Naive thymus-derived CD4-positive, alpha-beta T cell (primary cell): ENCODE data around the gene LRRTM2. TPM values are rescaled to one million over a fixed set of nuclear protein-coding genes. Genes with fewer than 3 reads are reported as not detected.
A peak's percentile ranks its signal among the peaks of the same experiment; 100 is the strongest.

Experiments
- ATAC-seq: fragments of 150-1000 bp; cut with Tn5 transposase; 2 replicates; pipeline ENCODE4 v1.10.0; 2021; ENCODE audit warnings: mild to moderate bottlenecking, moderate library complexity
- CTCF ChIA-PET: fragments of 350-600 bp; sonication (Branson Sonifier 250); formaldehyde crosslinking; loops from one replicate; lab custom pipeline; 2021; ENCODE audit warnings: antibody characterized with exemption; lab: Charles Lee
- POLR2A ChIA-PET: fragments of 350-600 bp; sonication (Branson Sonifier 250); formaldehyde crosslinking; loops from one replicate; lab custom pipeline; 2021; ENCODE audit warnings: antibody characterized with exemption, inconsistent platforms; lab: Charles Lee
- DNase-seq, 9 donors: peaks; one replicate each; pipeline versions ENCODE4 v3.0.0 to v3.0.0-alpha.2; 2020 to 2022; ENCODE audit warnings: mixed read lengths in 1 of 9
- H3K27ac ChIP-seq: one replicate; pipeline ENCODE4 v1.7.0; 2013; ENCODE audit warnings: mild to moderate bottlenecking, low read depth, low read length, moderate library complexity
- H3K27me3 ChIP-seq, 2 donors: one replicate each; pipeline ENCODE4 v1.7.0; 2013; ENCODE audit warnings: low read length in 2 of 2, mild to moderate bottlenecking in 2 of 2, moderate library complexity in 2 of 2; ENCODE audit not compliant: control insufficient read depth in 2 of 2, insufficient read depth in 2 of 2
- H3K36me3 ChIP-seq, 3 experiments: 1 replicate in 2 of 3; 2 replicates in 1 of 3; pipeline ENCODE4 v1.7.0; 2013; ENCODE audit warnings: low read length in 3 of 3, mild to moderate bottlenecking in 3 of 3, moderate library complexity in 1 of 3; ENCODE audit not compliant: insufficient read depth in 3 of 3, control insufficient read depth in 2 of 3
- H3K4me1 ChIP-seq, 2 donors: one replicate each; pipeline ENCODE4 v1.7.0; 2013; ENCODE audit warnings: low read length in 2 of 2, mild to moderate bottlenecking in 2 of 2, moderate library complexity in 1 of 2; ENCODE audit not compliant: control insufficient read depth in 2 of 2, insufficient read depth in 2 of 2
- H3K4me3 ChIP-seq: 2 replicates; pipeline ENCODE4 v1.7.0; 2013; ENCODE audit warnings: mild to moderate bottlenecking, low read length
- H3K9me3 ChIP-seq, 3 experiments: 1 replicate in 2 of 3; 2 replicates in 1 of 3; pipeline ENCODE4 v1.7.0; 2013; ENCODE audit warnings: low read length in 3 of 3; ENCODE audit not compliant: control insufficient read depth in 2 of 3
- H3K27ac Mint-ChIP-seq, 9 donors: one replicate each; pipeline ENCODE4 v1.8.0; 2020 to 2022; ENCODE audit warnings: mixed read lengths in 9 of 9, mild to moderate bottlenecking in 8 of 9, moderate library complexity in 5 of 9, inconsistent platforms in 2 of 9
- H3K27me3 Mint-ChIP-seq, 5 donors: one replicate each; pipeline ENCODE4 v1.8.0; 2021 to 2022; ENCODE audit warnings: mixed read lengths in 5 of 5, mild to moderate bottlenecking in 1 of 5
- H3K36me3 Mint-ChIP-seq, 5 donors: one replicate each; pipeline ENCODE4 v1.8.0; 2020 to 2022; ENCODE audit warnings: mixed read lengths in 5 of 5, mild to moderate bottlenecking in 3 of 5, inconsistent platforms in 1 of 5
- H3K4me1 Mint-ChIP-seq, 7 donors: one replicate each; pipeline ENCODE4 v1.8.0; 2020 to 2022; ENCODE audit warnings: mixed read lengths in 7 of 7, mild to moderate bottlenecking in 3 of 7, inconsistent platforms in 1 of 7
- H3K4me3 Mint-ChIP-seq, 10 donors: one replicate each; pipeline ENCODE4 v1.8.0; 2020 to 2022; ENCODE audit warnings: mild to moderate bottlenecking in 10 of 10, mixed read lengths in 10 of 10, moderate library complexity in 6 of 10, inconsistent platforms in 2 of 10
- H3K9me3 Mint-ChIP-seq, 11 donors: one replicate each; pipeline ENCODE4 v1.8.0; 2020 to 2022; ENCODE audit warnings: mixed read lengths in 11 of 11, mild to moderate bottlenecking in 4 of 11, inconsistent platforms in 1 of 11, moderate library complexity in 1 of 11
- intact Hi-C, 2 donors: fragments of 100-400 bp; cut with micrococcal nuclease; formaldehyde crosslinking; loops; one replicate each; pipeline ENCODE4 v1.15.1; 2023
- polyA plus RNA-seq, 2 donors: library from polyadenylated mRNA; unstranded; fragments of 300-500 nt; fragmentation: Illumina TruSeq; gene quantifications; one replicate each; pipeline ENCODE4 v1.2.3, GENCODE V29; 2021
- total RNA-seq, 6 experiments: library from RNA in 5 of 6; stranded (reverse) in 5 of 6; gene quantifications; 1 replicate in 5 of 6; 2 replicates in 1 of 6; pipeline ENCODE4 v1.2.3 and lab custom pipeline; 2021 to 2026

Gene LRRTM2
- total and polyA plus RNA-seq, 7 experiments from 2014 or later, result 0.07 to 0.22 (median 0.11) TPM; not detected in 4

DNA sequence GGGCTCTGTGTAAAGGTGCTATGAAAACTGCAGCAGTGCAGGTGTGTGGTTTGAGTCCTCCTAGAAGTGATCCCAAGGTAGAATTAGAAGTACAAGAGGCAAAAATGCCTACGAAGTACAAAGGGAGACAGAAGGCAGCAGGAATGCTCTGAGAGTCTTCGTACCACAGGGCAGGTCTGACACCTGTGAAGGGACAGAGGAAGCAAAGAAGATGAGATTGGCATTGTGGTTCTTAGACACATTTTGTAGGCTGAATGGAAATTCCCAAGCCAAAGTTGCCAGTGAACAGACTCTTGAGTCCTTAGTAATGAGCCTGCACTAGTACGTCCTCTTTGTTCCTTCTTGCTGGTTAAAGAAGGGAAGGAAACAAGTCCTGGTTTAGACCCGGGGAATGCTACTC, 1.7 kb upstream of the LRRTM2 start:
- intact Hi-C loops, result no loop called here
- CTCF ChIA-PET, result no interaction called here

GRCh38 chr5:138875946-138876345, 811 bp upstream of the LRRTM2 start:
- Histone ChIP-seq H3K4me3 (no peak overlapping the region), H3K36me3 (no peaks in the 10 kb centered on the region), H3K4me1 (peaks cover 0 to 12% of the 10 kb centered on the region in 2 donors), H3K27ac (no peak overlapping the region), H3K27me3 (no peaks in the 10 kb centered on the region), H3K9me3 (no peaks in the 10 kb centered on the region)
- DNase-seq, result no peak
- Mint-ChIP-seq H3K36me3 (peaks cover 0 to 11% (median 0%) of the 10 kb centered on the region in 5 donors), H3K4me3 (no peak overlapping the region), H3K27me3 (peaks cover 22 to 42% (median 38%) of the 10 kb centered on the region in 5 donors), H3K27ac (no peak overlapping the region), H3K9me3 (peaks cover 0 to 4% (median 0%) of the 10 kb centered on the region in 11 donors), H3K4me1 (peaks cover 5 to 17% (median 12%) of the 10 kb centered on the region in 7 donors)
- ChIA-PET POLR2A (no interaction called here), CTCF (no interaction called here)
- intact Hi-C loops, result no loop called here
- no peak for ATAC-seq

More for the DNA sequence above, 1.7 kb upstream of the LRRTM2 start:
- no peaks in the 10 kb centered on the region for H3K36me3 ChIP-seq
- no peak overlapping the region for H3K27ac Mint-ChIP-seq
- ATAC-seq (no peak), DNase-seq (no peak)
- H3K4me3 ChIP-seq, result no peak overlapping the region
- H3K4me1 ChIP-seq, result peaks cover 0 to 7% of the 10 kb centered on the region in 2 donors
- no peaks in the 10 kb centered on the region for H3K9me3 ChIP-seq
- POLR2A ChIA-PET, result no interaction called here
- H3K27me3 ChIP-seq, result no peaks in the 10 kb centered on the region
- peaks cover under 1 to 12% (median 7%) of the 10 kb centered on the region in 7 donors for H3K4me1 Mint-ChIP-seq
- peaks cover 16 to 38% (median 35%) of the 10 kb centered on the region in 5 donors for H3K27me3 Mint-ChIP-seq
- peaks cover 0 to 4% (median 0%) of the 10 kb centered on the region in 11 donors for H3K9me3 Mint-ChIP-seq
- peaks cover 0 to 11% (median 0%) of the 10 kb centered on the region in 5 donors for H3K36me3 Mint-ChIP-seq
- H3K27ac ChIP-seq, result no peak overlapping the region
- no peak overlapping the region for H3K4me3 Mint-ChIP-seq

GRCh38 chr5:138875552-138875875, 379 bp upstream of the LRRTM2 start:
- Mint-ChIP-seq H3K27ac (no peak overlapping the region), H3K4me3 (no peak overlapping the region), H3K4me1 (peaks cover 6 to 17% (median 12%) of the 10 kb centered on the region in 7 donors), H3K36me3 (peaks cover 0 to 11% (median 0%) of the 10 kb centered on the region in 5 donors), H3K27me3 (peaks cover 25 to 42% (median 36%) of the 10 kb centered on the region in 5 donors), H3K9me3 (peaks cover 0 to 4% (median 0%) of the 10 kb centered on the region in 11 donors)
- Histone ChIP-seq H3K27me3 (no peaks in the 10 kb centered on the region), H3K4me3 (no peak overlapping the region), H3K9me3 (no peaks in the 10 kb centered on the region), H3K4me1 (peaks cover 0 to 12% of the 10 kb centered on the region in 2 donors), H3K27ac (no peak overlapping the region), H3K36me3 (no peaks in the 10 kb centered on the region)
- ChIA-PET CTCF (no interaction called here), POLR2A (interaction anchor here (0.6 kb wide), 1 partner anchor 574 kb away, joined by 11 read pairs; no protein-coding TSS in a partner anchor)
- no peak for ATAC-seq
- intact Hi-C loops, result no loop called here
- no peak for DNase-seq

- ChIA-PET POLR2A (no interaction called here), CTCF (no interaction called here)
- Histone ChIP-seq H3K27ac (no peak overlapping the region), H3K4me1 (peaks cover 0 to 12% of the 10 kb centered on the region in 2 donors), H3K9me3 (no peaks in the 10 kb centered on the region), H3K36me3 (no peaks in the 10 kb centered on the region), H3K27me3 (no peaks in the 10 kb centered on the region), H3K4me3 (no peak overlapping the region)
- no peak for ATAC-seq
- no peak overlapping the region for H3K4me3 Mint-ChIP-seq
- H3K27me3 Mint-ChIP-seq, result peaks cover 28 to 48% (median 43%) of the 10 kb centered on the region in 5 donors
- DNase-seq, result no peak
- H3K27ac Mint-ChIP-seq, result peak overlapping the region in 1 of 9 donors; percentile 21
- intact Hi-C loops, result no loop called here
- H3K9me3 Mint-ChIP-seq, result peaks cover 0 to 4% (median 0%) of the 10 kb centered on the region in 11 donors
- peaks cover 6 to 17% (median 12%) of the 10 kb centered on the region in 7 donors for H3K4me1 Mint-ChIP-seq
- peaks cover 0 to 7% (median 0%) of the 10 kb centered on the region in 5 donors for H3K36me3 Mint-ChIP-seq
Measured at GRCh38 chr5:138874241-138874640, 894 bp downstream of the LRRTM2 start.

GRCh38 chr5:138873466-138874221, 1.5 kb downstream of the LRRTM2 start:
- ChIA-PET POLR2A (no interaction called here), CTCF (no interaction called here)
- no peak overlapping the region for H3K27ac ChIP-seq
- H3K9me3 ChIP-seq, result no peaks in the 10 kb centered on the region
- Mint-ChIP-seq H3K27ac (no peak overlapping the region), H3K9me3 (peaks cover 0 to 4% (median 0%) of the 10 kb centered on the region in 11 donors), H3K36me3 (peaks cover 0 to 7% (median 0%) of the 10 kb centered on the region in 5 donors), H3K27me3 (peaks cover 28 to 53% (median 47%) of the 10 kb centered on the region in 5 donors), H3K4me3 (no peak overlapping the region), H3K4me1 (peaks cover 6 to 17% (median 12%) of the 10 kb centered on the region in 7 donors)
- ATAC-seq (no peak), DNase-seq (no peak)
- intact Hi-C loops, result no loop called here
- H3K36me3 ChIP-seq, result no peaks in the 10 kb centered on the region
- no peaks in the 10 kb centered on the region for H3K27me3 ChIP-seq
- no peak overlapping the region for H3K4me3 ChIP-seq
- peaks cover 0 to 12% of the 10 kb centered on the region in 2 donors for H3K4me1 ChIP-seq

GRCh38 chr5:138872841-138873465, 2.2 kb downstream of the LRRTM2 start:
- Mint-ChIP-seq H3K27me3 (peaks cover 28 to 55% (median 47%) of the 10 kb centered on the region in 5 donors), H3K4me1 (peaks cover 6 to 17% (median 12%) of the 10 kb centered on the region in 7 donors), H3K36me3 (peaks cover 0 to 7% (median 0%) of the 10 kb centered on the region in 5 donors), H3K9me3 (peaks cover 0 to 4% (median 0%) of the 10 kb centered on the region in 11 donors), H3K4me3 (no peak overlapping the region), H3K27ac (no peak overlapping the region)
- Histone ChIP-seq H3K4me3 (no peak overlapping the region), H3K27me3 (no peaks in the 10 kb centered on the region), H3K9me3 (no peaks in the 10 kb centered on the region), H3K27ac (no peak overlapping the region), H3K36me3 (no peaks in the 10 kb centered on the region), H3K4me1 (peaks cover 0 to 12% of the 10 kb centered on the region in 2 donors)
- CTCF ChIA-PET, result no interaction called here
- POLR2A ChIA-PET, result no interaction called here
- no peak for ATAC-seq
- no peak for DNase-seq
- intact Hi-C loops, result no loop called here
